Panc1 (cell line): ENCODE data around the gene SLCO3A1. TPM values are rescaled to one million over a fixed set of nuclear protein-coding genes. Genes with fewer than 3 reads are reported as not detected.

Source experiments
- ATAC-seq: fragments of 200-7000 bp; cut with Tn5 transposase; 2 replicates; pipeline ENCODE4 v1.9.1; 2020; ENCODE audit warnings: mild to moderate bottlenecking, moderate library complexity
- BruUV-seq: library from RNA; stranded (reverse); fragments of 400-500 nt; replicated peaks from 2 replicates; lab custom pipeline; 2021; lab: Mats Ljungman, UMichigan
- CTCF ChIA-PET: fragments of 300-600 bp; sonication (Branson Sonifier 250); formaldehyde crosslinking; loops from one replicate; lab custom pipeline; 2022; ENCODE audit warnings: antibody characterized with exemption; lab: Charles Lee
- POLR2A ChIA-PET: fragments of 300-600 bp; sonication (Branson Sonifier 250); formaldehyde crosslinking; loops from one replicate; lab custom pipeline; 2022; ENCODE audit warnings: antibody characterized with exemption; lab: Charles Lee
- DNase-seq: peaks from one replicate; pipeline ENCODE4 v3.0.0-alpha.2; 2010; ENCODE audit warnings: low read depth, low spot score
- H3K27ac ChIP-seq: 2 replicates; pipeline ENCODE4 v1.5.1; 2011; ENCODE audit warnings: mild to moderate bottlenecking, low read length, inconsistent platforms
- H3K27me3 ChIP-seq: fragments of 200-500 bp; sonication (Bioruptor generic); 2 replicates; pipeline ENCODE4 v1.6.0; 2014; ENCODE audit warnings: low read length, inconsistent platforms; ENCODE audit not compliant: control insufficient read depth, insufficient read depth
- H3K36me3 ChIP-seq: fragments of 200-500 bp; sonication (Bioruptor generic); 2 replicates; pipeline ENCODE4 v1.5.1; 2014; ENCODE audit warnings: inconsistent platforms, mild to moderate bottlenecking, low read length, moderate library complexity; ENCODE audit not compliant: control insufficient read depth, insufficient read depth
- H3K4me1 ChIP-seq: 2 replicates; pipeline ENCODE4 v1.5.1; 2011; ENCODE audit warnings: inconsistent platforms, mild to moderate bottlenecking, low read length, moderate library complexity; ENCODE audit not compliant: control insufficient read depth, insufficient read depth
- H3K4me3 ChIP-seq, 2 experiments: 2 replicates each; pipeline ENCODE4 v1.5.1; 2011 to 2012; ENCODE audit warnings: low read depth in 2 of 2, low read length in 2 of 2, mild to moderate bottlenecking in 2 of 2, inconsistent platforms in 1 of 2, moderate library complexity in 1 of 2
- H3K9me3 ChIP-seq: fragments of 200-500 bp; sonication (Bioruptor generic); 2 replicates; pipeline ENCODE4 v1.5.1; 2014; ENCODE audit warnings: low read depth, mild to moderate bottlenecking, inconsistent platforms, low read length, moderate library complexity; ENCODE audit not compliant: control insufficient read depth, insufficient read depth
- POLR2AphosphoS5 ChIP-seq: IDR thresholded peaks from 2 replicates; pipeline ENCODE4 v1.6.1; 2012; ENCODE audit warnings: mild to moderate bottlenecking, low read depth, low read length, moderate library complexity
- REST ChIP-seq, 2 experiments: IDR thresholded peaks; 2 replicates each; pipeline ENCODE4 v1.6.1; 2011 to 2012; ENCODE audit warnings: low read depth in 2 of 2, control low read depth in 1 of 2, low read length in 1 of 2, mild to moderate bottlenecking in 1 of 2, moderate library complexity in 1 of 2; ENCODE audit not compliant: insufficient read depth in 1 of 2
- SIN3A ChIP-seq: IDR thresholded peaks from 2 replicates; pipeline ENCODE4 v1.6.1; 2012; ENCODE audit warnings: low read depth, mild to moderate bottlenecking, low read length, moderate library complexity, borderline replicate concordance; ENCODE audit not compliant: insufficient read depth
- TCF7L2 ChIP-seq: IDR thresholded peaks from 2 replicates; pipeline ENCODE4 v1.6.1; 2011; ENCODE audit warnings: mild to moderate bottlenecking, low read depth, low read length, inconsistent platforms
- in situ Hi-C: cut with HindIII; loops from 2 replicates; pipeline ENCODE4 v1.10.0; 2016; ENCODE audit warnings: low sequenced_read_pairs, low pct_unique_long_range_greater_than_20kb
- intact Hi-C: fragments of 100-400 bp; cut with micrococcal nuclease; formaldehyde crosslinking; loops from one replicate; pipeline ENCODE4 v1.10.0; 2022; ENCODE audit not compliant: unreplicated experiment
- total RNA-seq: library from RNA; stranded (reverse); gene quantifications from one replicate; pipeline ENCODE4 v1.2.1, GENCODE V29; 2021; ENCODE audit not compliant: unreplicated experiment
- TF ChIP-seq, protein P1 (sequence below): fragments of 450-650 bp; IDR thresholded peaks from 2 replicates; pipeline ENCODE4 v1.5.1; 2017; ENCODE audit warnings: mild to moderate bottlenecking

Gene SLCO3A1
- total RNA-seq, 1 experiment from 2014 or later, result 20.6 TPM

GRCh38 chr15:92142242-92143232, 289.0 kb downstream of the SLCO3A1 start:
- Histone ChIP-seq H3K36me3 (no peaks in the 10 kb centered on the region), H3K27me3 (no peaks in the 10 kb centered on the region), H3K27ac (no peak overlapping the region), H3K9me3 (no peaks in the 10 kb centered on the region), H3K4me3 (no peak overlapping the region), H3K4me1 (no peaks in the 10 kb centered on the region)
- intact Hi-C loops, result no loop called here
- in situ Hi-C loops, result no loop called here
- ATAC-seq (no peak), DNase-seq (no peak)
- ChIA-PET CTCF (no interaction called here), POLR2A (no interaction called here)
- no TSS peak for BruUV-seq
- TF ChIP-seq, protein P1, sequence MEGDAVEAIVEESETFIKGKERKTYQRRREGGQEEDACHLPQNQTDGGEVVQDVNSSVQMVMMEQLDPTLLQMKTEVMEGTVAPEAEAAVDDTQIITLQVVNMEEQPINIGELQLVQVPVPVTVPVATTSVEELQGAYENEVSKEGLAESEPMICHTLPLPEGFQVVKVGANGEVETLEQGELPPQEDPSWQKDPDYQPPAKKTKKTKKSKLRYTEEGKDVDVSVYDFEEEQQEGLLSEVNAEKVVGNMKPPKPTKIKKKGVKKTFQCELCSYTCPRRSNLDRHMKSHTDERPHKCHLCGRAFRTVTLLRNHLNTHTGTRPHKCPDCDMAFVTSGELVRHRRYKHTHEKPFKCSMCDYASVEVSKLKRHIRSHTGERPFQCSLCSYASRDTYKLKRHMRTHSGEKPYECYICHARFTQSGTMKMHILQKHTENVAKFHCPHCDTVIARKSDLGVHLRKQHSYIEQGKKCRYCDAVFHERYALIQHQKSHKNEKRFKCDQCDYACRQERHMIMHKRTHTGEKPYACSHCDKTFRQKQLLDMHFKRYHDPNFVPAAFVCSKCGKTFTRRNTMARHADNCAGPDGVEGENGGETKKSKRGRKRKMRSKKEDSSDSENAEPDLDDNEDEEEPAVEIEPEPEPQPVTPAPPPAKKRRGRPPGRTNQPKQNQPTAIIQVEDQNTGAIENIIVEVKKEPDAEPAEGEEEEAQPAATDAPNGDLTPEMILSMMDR, result no peak
- TF ChIP-seq POLR2AphosphoS5 (no peak), TCF7L2 (no peak), SIN3A (no peak), REST (IDR thresholded peaks at IDR 0.05; ENCODE audit: insufficient read depth in 1 of 2, low read depth in 2 of 2, low read length in 1 of 2) (no peak)

- ChIA-PET POLR2A (no interaction called here), CTCF (no interaction called here)
- ATAC-seq, result no peak
- BruUV-seq, result no TSS peak
- Histone ChIP-seq H3K9me3 (no peaks in the 10 kb centered on the region), H3K4me3 (no peak overlapping the region), H3K4me1 (no peaks in the 10 kb centered on the region), H3K27me3 (no peaks in the 10 kb centered on the region), H3K27ac (no peak overlapping the region), H3K36me3 (no peaks in the 10 kb centered on the region)
- intact Hi-C loops (no loop called here), in situ Hi-C loops (no loop called here)
- no peak for TF ChIP-seq REST (IDR thresholded peaks at IDR 0.05; ENCODE audit: insufficient read depth in 1 of 2, low read depth in 2 of 2, low read length in 1 of 2)
- TF ChIP-seq, protein P1, result no peak
- TF ChIP-seq POLR2AphosphoS5, result no peak
- TF ChIP-seq SIN3A, result no peak
- no peak for TF ChIP-seq TCF7L2
- DNase-seq, result no peak
Measured at GRCh38 chr15:92143765-92144164, 290.3 kb downstream of the SLCO3A1 start.
